Peyer's patch (tissue), 4 donors: ENCODE measurements around the gene IGF1R.

Experiments
- POLR2A ChIP-seq, 2 donors: fragments of 450-650 bp; IDR thresholded peaks; one replicate each; pipeline ENCODE4 v1.5.1; 2017; ENCODE audit warnings: antibody characterized with exemption in 2 of 2, mild to moderate bottlenecking in 2 of 2, moderate library complexity in 2 of 2
- TF ChIP-seq, protein P1 (sequence below), 6 experiments: fragments of 450-650 bp in 4 of 6; fragments of 200-600 bp in 2 of 6; sonication (generic) in 1 of 6; IDR thresholded peaks; one replicate each; pipeline ENCODE4 v1.5.1; 2017 to 2019; ENCODE audit warnings: antibody characterized with exemption in 6 of 6, mild to moderate bottlenecking in 3 of 6, moderate library complexity in 1 of 6

DNA sequence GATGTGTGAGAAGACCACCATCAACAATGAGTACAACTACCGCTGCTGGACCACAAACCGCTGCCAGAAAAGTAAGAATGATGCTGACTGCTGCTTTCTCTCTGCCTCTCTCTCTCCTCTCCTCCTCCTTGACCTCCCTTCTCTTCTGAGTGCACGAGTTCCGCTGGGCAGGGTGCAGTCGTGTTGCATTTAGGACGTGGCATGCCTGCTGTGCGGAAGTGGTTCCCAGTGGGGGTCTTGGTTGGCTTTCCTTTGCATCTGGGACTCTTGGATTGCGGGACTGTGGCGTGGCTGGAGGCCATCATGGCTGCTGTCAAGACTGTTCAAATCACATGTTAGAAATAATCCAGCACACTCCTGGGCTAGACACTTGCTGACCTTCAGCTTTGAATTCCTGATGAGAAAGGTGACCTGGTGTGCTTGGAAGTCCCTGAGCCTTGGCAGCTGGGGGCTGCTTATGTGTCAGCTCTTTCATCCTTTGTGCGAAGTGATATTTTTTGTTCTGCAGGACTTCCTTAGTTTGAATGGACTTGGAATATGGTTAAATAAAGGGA is 59.8 kb downstream of the IGF1R start:
- TF ChIP-seq, protein P1, sequence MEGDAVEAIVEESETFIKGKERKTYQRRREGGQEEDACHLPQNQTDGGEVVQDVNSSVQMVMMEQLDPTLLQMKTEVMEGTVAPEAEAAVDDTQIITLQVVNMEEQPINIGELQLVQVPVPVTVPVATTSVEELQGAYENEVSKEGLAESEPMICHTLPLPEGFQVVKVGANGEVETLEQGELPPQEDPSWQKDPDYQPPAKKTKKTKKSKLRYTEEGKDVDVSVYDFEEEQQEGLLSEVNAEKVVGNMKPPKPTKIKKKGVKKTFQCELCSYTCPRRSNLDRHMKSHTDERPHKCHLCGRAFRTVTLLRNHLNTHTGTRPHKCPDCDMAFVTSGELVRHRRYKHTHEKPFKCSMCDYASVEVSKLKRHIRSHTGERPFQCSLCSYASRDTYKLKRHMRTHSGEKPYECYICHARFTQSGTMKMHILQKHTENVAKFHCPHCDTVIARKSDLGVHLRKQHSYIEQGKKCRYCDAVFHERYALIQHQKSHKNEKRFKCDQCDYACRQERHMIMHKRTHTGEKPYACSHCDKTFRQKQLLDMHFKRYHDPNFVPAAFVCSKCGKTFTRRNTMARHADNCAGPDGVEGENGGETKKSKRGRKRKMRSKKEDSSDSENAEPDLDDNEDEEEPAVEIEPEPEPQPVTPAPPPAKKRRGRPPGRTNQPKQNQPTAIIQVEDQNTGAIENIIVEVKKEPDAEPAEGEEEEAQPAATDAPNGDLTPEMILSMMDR (IDR thresholded peaks at IDR 0.05), result no peak
- TF ChIP-seq POLR2A (IDR thresholded peaks at IDR 0.05), result no peak
